ENCODE results near the gene ADGRL3.
"Not testable (repeated sequence)": the region's sequence is repeated elsewhere in the genome, so short reads cannot be mapped to it uniquely, and the experiment has no call there.

The ADGRL3 gene

GRCh38 chr4:61638591-61638990 is 438.5 kb downstream of the ADGRL3 start:
- no peak for DNase-seq (ENCODE audit: low read depth)

- DNase-seq (ENCODE audit: low read depth) = not testable (repeated sequence)
These were observed 446.7 kb downstream of the ADGRL3 start for GRCh38 chr4:61646746-61647350.

DNA sequence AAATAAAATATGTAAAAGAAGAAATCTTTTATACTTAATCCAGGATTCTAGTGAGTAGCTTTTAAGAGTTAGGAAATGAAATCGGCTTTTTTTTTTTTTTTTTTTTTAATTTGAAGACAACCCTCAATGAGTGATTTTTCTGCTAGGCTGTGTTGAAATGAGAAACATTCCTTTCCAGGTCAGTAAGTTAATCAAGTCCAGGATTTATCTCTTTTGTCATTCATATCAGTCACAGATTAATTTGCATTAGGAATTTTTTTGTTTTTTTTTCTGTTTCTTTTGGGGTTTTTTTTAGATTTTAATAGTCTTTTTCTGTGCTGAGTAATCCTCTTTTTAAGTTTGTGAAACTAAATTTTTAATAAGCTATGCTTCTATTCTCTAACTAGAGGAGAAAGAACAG is 448.1 kb downstream of the ADGRL3 start:
- DNase-seq (ENCODE audit: low read depth) = no peak

- no peak for DNase-seq (ENCODE audit: low read depth)
These were observed 456.9 kb downstream of the ADGRL3 start for GRCh38 chr4:61657016-61657415.

DNA sequence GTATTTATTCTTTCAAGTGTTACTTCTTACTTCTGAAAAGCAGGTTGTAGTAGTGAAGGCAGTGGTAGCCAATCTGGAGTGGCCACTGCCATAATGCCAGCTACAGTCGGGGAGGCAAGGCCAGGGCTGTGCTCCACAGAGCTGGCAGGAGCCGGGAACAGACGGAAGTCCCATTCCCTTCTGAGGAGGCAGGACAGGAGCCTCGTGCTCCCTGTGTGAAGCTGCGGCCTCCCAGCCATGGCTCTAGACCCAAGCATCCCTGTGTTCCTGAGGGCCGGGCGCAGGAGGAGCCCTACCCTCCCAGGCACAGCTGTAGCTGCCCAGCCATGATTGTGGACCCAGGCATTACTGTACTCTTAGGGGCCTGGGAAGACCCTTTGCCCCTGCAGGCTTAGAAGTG is 461.8 kb downstream of the ADGRL3 start:
- DNase-seq (ENCODE audit: low read depth) = no peak

DNA sequence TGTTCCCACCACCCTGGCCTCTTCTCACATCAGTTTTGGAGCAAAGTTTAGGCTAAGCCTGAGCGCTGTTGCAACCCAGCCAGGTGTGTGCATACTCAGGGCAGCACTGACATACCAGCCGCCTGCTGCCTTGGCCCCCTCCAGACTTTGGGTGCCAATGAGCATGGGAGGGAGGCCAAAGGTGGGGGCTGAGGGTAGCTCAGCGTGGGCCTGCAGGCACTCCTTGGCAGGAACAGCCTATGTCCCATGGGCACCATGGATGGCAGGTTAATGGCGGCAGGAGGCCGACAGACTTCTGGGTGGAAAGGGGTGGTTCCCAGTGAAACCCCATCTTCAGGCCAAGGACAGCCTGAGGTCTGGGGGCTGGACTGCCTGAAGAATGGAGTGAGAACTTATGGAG is 462.2 kb downstream of the ADGRL3 start:
- DNase-seq (ENCODE audit: low read depth) = no peak

- DNase-seq (ENCODE audit: low read depth) = no peak
These were observed 463.2 kb downstream of the ADGRL3 start for GRCh38 chr4:61663310-61663709.

DNA sequence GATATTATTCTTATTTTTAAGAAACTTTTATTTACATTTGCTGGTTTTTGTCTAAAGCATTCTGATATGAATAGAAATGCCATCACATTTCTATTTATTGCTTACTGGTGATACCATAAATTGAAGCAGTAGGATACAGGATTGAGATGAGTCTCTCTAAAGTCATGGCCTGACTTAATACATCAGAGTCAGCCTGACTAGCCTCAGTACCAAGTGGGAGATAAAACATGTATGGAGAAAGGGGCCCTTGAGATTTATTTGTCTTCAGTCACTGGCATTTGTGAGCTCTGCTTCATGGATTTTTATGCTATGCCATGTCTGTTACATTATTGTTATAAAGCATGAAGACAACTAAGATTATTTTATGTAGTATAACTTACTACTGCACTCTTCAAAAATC is 465.5 kb downstream of the ADGRL3 start:
- DNase-seq (ENCODE audit: low read depth) = no peak

GRCh38 chr4:61666244-61666643 is 466.1 kb downstream of the ADGRL3 start:
- DNase-seq (ENCODE audit: low read depth) = no peak

GRCh38 chr4:61671599-61671998 is 471.5 kb downstream of the ADGRL3 start:
- no peak for DNase-seq (ENCODE audit: low read depth)

DNA sequence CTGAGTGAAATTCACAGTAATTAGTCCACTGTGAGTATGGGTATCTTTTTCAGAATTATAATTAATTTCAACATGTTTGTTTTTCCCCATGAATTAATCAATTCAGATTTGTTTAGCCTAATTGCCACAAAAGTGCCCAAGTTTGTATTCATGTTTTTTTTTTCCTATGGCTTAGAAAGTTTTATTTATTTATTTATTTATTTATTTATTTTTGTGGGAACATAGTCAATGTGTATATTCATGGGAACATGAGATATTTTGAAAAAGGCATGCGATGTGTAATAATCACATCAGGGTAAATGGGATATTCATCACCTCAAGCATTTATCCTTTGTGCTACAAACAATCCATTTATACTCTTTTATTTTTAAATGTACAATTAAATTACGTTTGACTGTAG is 475.3 kb downstream of the ADGRL3 start:
- no peak for DNase-seq (ENCODE audit: low read depth)

DNA sequence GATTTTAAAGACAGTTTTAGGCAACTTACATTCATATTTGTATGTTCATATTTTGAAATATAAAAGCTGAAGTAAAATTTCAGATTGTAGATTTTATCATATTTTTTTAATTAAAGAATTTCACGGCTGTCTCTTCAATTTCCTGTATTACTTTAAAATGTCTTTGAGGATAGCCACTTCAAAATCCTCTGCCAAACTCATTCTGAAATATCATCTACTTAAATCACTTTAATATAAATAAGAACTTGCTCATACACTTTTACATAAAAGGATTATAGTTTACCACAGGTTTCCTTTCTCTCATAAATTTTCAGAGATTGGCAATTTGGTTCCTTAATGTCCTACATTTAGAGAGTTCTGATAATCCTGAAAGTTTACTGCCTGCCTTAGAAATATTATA is 478.2 kb downstream of the ADGRL3 start:
- no peak for DNase-seq (ENCODE audit: low read depth)

GRCh38 chr4:61693520-61693919 is 493.4 kb downstream of the ADGRL3 start:
- DNase-seq (ENCODE audit: low read depth) = no peak

DNA sequence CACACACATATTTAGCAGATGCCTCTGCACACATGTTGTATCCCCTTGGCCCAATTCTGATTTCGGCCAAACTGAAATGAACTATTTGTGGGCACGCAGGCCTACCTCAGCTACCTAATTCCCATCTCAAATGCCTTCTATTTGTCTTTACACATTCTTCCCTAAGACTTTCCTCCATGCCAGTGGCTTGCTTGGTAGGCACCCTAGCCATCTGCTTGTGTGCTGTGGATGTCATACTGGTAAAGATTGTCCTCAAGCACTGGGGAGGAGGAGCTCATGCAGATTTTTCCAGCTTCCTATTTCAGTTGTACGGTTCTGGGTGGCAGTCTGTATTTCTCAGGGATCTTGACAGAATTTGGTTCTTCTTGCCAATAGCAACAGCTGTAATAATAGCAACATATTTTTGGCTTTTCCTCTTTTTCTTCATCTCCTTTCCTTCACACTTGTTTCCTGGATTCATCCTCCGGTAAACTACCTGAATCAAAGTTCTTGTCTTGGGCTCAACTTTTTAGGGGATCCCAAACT is 514.3 kb downstream of the ADGRL3 start:
- no peak for DNase-seq (ENCODE audit: low read depth)

GRCh38 chr4:61716426-61716825 is 516.3 kb downstream of the ADGRL3 start:
- DNase-seq (ENCODE audit: low read depth) = no peak

GRCh38 chr4:61723492-61723891 is 523.4 kb downstream of the ADGRL3 start:
- DNase-seq (ENCODE audit: low read depth) = no peak

- DNase-seq (ENCODE audit: low read depth) = no peak
These were observed 527.2 kb downstream of the ADGRL3 start for GRCh38 chr4:61727286-61727685.

- DNase-seq (ENCODE audit: low read depth) = no peak
These were observed 534.3 kb downstream of the ADGRL3 start for GRCh38 chr4:61734409-61734808.

- DNase-seq (ENCODE audit: low read depth) = no peak
These were observed 539.8 kb downstream of the ADGRL3 start for GRCh38 chr4:61739887-61740286.

DNA sequence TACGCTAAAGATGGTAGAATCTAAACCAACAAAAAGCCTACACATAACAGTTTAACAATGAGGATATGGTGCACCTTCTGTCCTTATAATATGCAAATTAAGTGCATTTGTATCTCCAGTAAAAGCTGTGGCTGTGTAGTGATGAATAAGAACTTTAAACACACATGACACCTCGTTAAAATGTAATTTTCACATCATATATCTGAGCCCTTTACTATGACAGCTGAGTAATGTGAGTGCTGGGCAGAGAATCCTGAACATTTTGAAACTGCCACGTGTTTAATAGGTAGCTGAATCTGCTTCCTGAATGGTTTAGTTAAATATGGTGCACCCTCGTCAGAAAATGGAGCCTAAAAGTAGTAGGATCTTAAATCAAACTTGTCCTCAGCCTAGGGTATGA is 540.8 kb downstream of the ADGRL3 start:
- DNase-seq (ENCODE audit: low read depth) = no peak

DNA sequence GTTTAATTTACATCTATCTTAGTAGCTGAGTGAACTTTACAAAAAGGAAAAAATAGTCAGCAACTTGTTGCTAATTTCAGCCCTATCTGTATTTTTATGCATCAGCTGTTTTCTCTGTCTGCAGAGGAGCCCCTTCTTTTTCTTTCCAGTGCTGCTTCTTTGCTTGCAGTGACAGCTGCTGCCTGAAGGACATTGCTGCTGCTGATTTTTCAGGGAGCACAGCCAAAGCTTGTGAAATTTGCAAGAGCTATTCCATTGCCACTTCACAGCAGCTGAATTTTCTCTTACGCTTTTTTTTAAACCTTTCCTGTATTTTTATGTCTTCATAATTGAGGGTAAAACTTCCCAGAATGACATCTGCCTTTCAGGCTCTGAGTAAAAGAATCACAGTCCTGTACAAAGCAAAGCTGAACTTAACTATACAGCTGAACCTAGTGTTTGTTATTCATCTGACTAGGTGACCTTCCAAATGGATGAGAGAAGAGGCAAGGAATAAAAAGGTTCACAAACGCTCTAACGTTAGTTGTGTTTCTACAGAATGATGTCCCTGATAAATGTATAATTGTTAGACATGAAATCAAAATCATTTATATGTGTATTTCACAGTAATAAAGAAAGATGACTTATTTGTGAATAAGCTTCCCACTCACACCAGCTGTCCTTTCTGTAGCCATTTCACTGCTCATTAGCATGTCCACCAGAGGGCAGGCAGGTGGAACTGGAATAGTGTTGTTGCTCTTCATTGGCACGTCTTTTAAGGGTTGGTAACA is 541.4 kb downstream of the ADGRL3 start:
- DNase-seq (ENCODE audit: low read depth) = no peak

- no peak for DNase-seq (ENCODE audit: low read depth)
These were observed 550.7 kb downstream of the ADGRL3 start for GRCh38 chr4:61750810-61751209.

DNA sequence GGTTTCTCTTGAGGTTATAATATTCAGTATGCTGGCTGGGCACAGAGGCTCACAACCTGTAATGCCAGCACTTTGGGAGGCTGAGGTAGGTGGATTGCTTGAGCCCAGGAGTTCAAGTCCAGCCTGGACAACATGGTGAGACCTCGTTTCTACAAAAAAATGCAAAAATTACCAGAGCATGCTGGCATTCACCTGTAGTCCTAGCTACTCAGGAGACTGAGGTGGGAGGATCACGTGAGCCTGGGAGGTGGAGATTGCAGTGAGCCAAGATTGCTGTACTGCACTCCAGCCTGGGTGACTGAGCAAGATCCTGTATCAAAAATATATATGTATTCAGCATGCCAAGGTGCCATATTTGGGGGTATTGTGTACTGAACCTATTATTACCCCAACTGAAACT is 552.5 kb downstream of the ADGRL3 start:
- no peak for DNase-seq (ENCODE audit: low read depth)

GRCh38 chr4:61753739-61754138 is 553.6 kb downstream of the ADGRL3 start:
- no peak for DNase-seq (ENCODE audit: low read depth)

Data from activated T-cell treated with anti-CD3 and anti-CD28 coated beads for 24 hours (primary cell).